GM19328 (cell line): ENCODE data around the gene EIF4E2.
"Not testable (repeated sequence)": the region's sequence is repeated elsewhere in the genome, so short reads cannot be mapped to it uniquely, and the experiment has no call there.

Experiments used
- ATAC-seq: cut with Tn5 transposase; IDR thresholded peaks from one replicate; pipeline ENCODE4 v1.9.1; 2021; ENCODE audit warnings: mild to moderate bottlenecking, moderate library complexity; ENCODE audit not compliant: unreplicated experiment

EIF4E2 gene

GRCh38 chr2:232563580-232563979 lies 13.1 kb downstream of the EIF4E2 start:
- no peak for ATAC-seq

- ATAC-seq, result no peak
These were observed 17.2 kb downstream of the EIF4E2 start for GRCh38 chr2:232567721-232568120.

GRCh38 chr2:232568161-232568560 lies 17.7 kb downstream of the EIF4E2 start:
- ATAC-seq, result no peak

DNA sequence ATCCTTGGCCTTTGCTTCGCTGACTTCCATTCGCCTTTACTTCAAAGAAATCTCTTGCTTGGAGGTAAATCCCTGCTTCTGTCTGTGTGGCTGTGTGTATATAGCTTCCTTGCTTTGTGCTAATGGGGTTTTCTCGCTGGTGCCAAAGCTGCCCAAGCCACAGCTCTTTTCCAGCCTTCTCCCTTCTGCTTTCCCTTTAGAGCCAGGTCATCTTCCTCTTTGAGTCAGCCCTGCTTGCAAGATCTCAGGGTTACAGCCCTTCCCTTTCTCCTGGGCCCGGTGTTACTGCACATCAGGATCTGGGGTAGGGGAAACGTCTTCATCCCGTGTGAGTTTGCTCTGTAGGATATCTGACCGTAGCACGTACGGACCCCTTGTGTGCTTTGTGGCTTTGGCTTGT lies 19.1 kb downstream of the EIF4E2 start:
- no peak for ATAC-seq

- ATAC-seq, result not testable (repeated sequence)
These were observed 20.0 kb downstream of the EIF4E2 start for GRCh38 chr2:232570481-232570880.

DNA sequence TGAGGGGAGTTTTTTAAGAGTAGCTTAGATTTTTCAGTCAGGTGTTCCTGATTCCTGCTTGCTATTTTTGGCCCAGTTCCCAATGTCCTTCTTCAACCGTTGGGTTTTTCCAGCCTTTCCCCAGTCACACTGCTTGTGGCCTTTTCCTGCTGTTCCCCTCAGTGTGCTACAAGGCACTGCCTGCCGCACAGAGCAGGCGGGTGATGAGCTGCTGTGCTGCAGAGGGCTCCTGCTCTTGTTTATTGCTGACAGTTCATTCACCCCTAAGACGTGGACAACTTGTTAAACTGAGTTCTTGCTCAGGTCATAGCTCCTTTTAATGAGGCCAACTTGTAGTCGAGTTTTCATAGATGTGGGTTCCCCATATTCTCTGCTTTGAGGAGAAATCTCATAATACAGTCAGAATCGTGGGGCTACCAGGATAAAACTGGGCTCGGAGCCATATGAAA lies 20.6 kb downstream of the EIF4E2 start:
- ATAC-seq, result no peak

GRCh38 chr2:232573042-232573441 lies 22.6 kb downstream of the EIF4E2 start:
- no peak for ATAC-seq

GRCh38 chr2:232573771-232574435 lies 23.4 kb downstream of the EIF4E2 start:
- ATAC-seq, result no peak

- no peak for ATAC-seq
These were observed 24.4 kb downstream of the EIF4E2 start for GRCh38 chr2:232574674-232575403.

- no peak for ATAC-seq
These were observed 24.9 kb downstream of the EIF4E2 start for GRCh38 chr2:232575404-232575746.

DNA sequence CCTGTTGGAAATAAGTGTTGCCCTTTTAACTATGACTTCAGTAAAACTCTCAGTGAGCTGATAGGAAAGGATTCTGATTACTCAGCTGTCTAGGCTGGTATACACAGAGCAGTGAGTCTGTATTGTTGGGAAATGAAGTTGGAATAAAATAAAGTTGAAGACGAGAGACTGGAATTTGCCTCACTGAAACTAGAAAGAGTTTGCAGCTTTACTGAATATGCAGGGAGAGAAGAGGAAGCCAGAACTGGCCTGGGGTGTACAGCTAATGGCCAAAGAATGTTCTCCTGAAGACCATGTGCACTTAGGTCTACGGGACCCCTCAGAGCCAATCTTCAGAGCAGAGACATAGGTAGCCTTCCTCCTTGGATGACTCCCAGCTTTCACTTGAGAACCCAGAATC lies 26.5 kb downstream of the EIF4E2 start:
- no peak for ATAC-seq

GRCh38 chr2:232577841-232578240 lies 27.4 kb downstream of the EIF4E2 start:
- ATAC-seq, result no peak

DNA sequence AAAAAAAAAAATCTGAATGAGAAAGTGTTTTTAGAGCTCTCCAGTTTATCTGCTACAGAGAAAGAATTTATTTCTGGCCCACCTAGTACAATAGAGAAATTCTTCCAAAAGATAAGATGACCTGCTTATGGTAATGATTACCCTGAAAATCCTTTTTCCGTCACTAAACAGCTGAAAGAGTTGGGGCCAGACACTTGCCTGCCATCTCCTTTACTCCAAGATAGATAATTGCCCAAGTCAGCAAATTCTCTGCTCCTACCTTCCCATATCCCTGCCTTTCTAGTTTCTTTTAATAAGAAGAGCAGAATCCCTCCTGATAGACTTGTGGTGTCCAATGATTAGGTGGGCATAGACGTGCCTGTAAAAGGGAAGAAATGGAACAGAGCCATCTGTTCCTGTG lies 28.1 kb downstream of the EIF4E2 start:
- ATAC-seq, result no peak

- ATAC-seq, result no peak
These were observed 30.1 kb downstream of the EIF4E2 start for GRCh38 chr2:232580648-232580981.

DNA sequence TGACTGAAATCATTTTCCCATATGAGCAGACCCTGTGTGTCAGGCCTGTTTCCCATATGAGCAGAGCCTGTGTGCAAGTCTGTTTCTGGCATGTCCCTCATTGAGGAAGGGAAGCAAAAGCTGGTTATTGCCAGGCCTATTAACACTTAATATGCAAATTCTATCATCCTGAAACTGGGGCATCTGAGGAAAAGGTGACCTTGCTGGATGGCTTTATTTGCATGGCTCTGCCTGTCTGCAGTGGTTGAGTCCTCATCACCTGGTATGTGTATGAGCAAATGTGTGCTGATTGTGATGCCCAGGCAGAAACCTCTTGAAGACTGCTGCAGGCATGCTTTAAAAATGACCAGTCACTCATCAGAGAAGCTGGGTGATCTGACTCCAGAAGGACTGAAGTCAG lies 31.2 kb downstream of the EIF4E2 start:
- no peak for ATAC-seq

- no peak for ATAC-seq
These were observed 33.7 kb downstream of the EIF4E2 start for GRCh38 chr2:232584238-232584637.

DNA sequence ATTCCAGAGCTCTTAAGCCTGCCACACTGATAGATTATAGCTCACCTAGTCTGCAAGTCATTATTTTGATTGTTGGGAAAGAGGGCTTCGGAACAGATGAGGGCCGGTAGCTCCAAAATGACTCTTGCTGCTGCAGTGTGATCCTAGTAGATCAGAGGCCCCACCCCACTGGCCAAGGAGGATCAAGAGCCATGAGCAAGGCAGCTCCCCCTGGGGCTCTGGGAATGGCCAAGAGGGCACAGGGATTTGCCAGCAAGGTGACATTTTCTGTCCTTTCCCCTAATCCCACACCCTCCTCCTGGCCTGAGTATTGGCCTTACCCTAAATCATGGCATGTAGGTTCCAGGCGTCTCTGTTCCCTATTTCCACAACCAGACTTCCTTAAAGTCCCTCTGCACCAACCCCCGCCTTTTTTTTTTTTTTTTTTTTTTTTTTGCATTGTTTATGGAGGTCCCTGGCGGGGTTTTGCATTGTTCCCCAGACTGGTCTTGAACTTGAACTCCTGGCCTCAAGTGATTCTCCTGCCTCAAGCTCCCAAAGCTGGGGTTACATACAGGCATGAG lies 36.5 kb downstream of the EIF4E2 start:
- no peak for ATAC-seq

- no peak for ATAC-seq
These were observed 37.0 kb downstream of the EIF4E2 start for GRCh38 chr2:232587512-232587911.

DNA sequence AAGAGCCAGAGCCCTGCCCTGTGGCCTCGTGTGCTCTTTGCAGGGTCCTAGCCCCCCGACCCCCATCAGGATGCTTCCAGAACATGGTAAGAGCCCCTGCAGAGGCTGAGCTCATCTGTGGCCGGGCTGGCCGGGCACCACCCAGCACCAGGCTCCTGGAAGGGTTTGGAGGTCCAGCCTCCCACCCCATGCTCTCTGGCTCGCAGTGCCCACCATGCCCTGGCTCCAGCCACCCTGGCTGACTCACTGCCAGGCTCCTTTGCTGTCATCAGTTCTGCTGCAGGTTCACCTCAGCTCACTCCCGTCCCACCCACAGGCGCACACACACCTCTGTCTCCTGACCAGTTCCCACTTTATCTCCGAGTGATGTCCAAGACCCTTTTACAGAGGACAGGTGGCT lies 37.5 kb downstream of the EIF4E2 start:
- no peak for ATAC-seq

DNA sequence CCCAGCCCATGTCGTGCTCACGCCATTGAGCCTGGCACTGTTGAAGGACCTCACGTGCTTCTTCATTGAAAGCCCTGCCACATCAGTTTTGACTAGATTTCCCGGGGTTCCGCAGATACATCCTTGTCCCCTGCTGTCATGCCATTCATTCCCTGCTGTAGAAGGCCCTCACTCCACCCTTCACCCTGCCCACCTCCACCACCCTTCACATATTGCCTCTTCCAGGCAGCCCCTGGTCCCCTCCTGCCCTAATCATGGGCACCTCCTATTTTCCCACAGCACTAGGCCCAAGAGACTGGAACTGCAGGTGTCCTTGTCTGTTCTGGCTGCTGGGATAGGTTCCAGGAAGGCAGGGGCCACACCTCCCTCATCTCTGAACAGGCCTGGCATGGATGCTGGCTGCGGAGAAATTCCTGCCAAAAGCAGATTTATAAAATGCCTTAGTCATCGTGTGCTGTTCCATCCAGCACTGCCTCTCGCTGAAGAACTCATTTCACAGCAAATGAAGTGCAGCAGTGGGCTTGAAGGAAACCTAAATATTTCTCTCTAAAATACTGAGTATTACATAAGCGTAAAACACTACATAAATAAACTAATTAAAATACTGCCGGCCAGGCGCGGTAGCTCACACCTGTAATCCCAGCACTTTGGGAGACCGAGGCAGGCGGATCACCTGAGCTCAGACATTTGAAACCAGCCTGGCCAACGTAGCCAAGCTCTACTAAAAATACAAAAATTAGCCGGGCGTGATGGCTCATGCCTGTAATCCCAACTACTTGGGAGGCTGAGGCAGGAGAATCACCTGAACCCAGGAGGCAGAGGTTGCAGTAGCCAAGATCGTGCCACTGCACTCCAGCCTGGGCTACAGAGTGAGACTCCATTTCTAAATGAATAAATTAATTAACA lies 38.4 kb downstream of the EIF4E2 start:
- no peak for ATAC-seq

- no peak for ATAC-seq
These were observed 42.4 kb downstream of the EIF4E2 start for GRCh38 chr2:232592772-232593395.
